HG02884 (cell line): ENCODE results near the gene ADAMTS8.

Experiments used
- ATAC-seq: cut with Tn5 transposase; IDR thresholded peaks from one replicate; pipeline ENCODE4 v1.9.1; 2021; ENCODE audit warnings: mild to moderate bottlenecking, moderate library complexity; ENCODE audit not compliant: unreplicated experiment

The ADAMTS8 gene

DNA sequence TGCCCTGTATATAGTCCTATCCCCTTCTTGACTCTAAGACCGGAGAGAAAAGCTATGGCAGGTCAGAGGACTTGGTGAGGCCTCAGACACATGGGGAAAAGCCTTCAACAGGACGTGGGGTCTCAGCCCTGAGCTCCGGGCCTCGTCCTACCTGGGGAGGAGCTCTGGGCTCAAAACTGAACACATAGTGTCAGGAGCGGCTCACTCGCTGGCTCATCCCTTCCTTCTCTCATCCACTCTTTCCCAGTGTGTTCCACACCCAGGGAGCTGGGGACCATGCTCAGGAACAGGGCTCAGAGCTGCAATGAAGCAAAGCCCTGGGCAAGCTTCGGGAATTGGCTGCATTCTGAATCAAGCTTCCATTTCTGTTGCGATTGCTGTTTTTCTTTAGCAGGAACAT is 34.5 kb upstream of the ADAMTS8 start:
- no peak for ATAC-seq

DNA sequence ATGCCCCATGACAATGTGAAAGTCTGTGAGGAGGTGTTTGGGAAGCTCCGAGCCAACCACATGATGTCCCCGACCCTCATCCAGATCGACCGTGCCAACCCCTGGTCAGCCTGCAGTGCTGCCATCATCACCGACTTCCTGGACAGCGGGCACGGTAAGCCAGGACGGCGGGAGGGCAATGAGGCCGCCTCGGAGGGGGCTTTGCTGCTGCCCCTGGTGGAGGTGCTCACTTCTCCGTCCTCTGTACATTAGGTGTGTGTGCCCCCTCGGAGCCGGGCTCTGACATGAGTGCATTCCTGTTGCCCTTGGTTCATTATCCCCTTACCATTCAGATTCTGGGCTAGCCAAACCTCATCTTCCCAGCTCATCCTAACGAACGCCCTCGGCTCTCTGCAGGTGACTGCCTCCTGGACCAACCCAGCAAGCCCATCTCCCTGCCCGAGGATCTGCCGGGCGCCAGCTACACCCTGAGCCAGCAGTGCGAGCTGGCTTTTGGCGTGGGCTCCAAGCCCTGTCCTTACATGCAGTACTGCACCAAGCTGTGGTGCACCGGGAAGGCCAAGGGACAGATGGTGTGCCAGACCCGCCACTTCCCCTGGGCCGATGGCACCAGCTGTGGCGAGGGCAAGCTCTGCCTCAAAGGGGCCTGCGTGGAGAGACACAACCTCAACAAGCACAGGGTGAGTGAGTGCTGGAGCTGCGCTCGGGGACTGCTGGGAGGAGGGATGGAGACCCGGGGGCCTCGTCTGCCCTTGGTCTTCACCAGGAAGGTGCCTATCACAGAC is 33.9 kb upstream of the ADAMTS8 start:
- ATAC-seq: no peak

DNA sequence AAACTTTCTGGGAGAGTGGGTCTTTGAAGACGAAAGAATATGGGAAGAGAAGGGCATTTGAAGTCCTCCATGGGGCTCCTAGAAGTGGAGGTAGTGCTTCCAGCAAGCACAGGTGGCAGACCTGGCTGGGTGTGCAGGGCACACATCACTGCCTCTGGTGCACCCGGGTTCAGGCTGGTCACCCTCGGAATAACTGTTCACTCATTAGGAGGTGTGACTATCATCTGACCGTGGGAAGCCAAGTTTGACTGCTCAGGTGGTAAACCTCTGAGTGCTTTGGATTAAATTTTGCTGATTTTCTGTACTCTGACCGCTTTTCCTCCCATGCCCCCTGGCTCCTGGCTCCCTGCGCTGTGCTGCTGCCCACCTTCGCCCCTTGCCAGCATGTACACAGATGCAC is 31.1 kb upstream of the ADAMTS8 start:
- no peak for ATAC-seq

DNA sequence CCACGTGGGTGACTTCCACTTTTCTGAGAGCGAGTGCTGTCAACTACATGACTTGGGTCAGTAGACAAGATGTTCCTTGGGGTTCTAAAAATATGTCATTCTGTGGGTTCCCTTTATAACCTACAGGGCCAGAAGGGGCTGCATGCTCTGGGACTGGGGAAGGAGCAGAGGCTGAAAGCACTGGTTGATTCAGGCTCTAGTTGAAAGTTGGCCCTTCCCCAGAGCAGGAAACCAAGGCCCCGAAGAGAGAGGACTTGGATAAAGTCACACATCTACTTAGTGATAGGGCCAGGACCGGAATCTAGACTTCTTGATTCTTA is 30.0 kb upstream of the ADAMTS8 start:
- no peak for ATAC-seq

DNA sequence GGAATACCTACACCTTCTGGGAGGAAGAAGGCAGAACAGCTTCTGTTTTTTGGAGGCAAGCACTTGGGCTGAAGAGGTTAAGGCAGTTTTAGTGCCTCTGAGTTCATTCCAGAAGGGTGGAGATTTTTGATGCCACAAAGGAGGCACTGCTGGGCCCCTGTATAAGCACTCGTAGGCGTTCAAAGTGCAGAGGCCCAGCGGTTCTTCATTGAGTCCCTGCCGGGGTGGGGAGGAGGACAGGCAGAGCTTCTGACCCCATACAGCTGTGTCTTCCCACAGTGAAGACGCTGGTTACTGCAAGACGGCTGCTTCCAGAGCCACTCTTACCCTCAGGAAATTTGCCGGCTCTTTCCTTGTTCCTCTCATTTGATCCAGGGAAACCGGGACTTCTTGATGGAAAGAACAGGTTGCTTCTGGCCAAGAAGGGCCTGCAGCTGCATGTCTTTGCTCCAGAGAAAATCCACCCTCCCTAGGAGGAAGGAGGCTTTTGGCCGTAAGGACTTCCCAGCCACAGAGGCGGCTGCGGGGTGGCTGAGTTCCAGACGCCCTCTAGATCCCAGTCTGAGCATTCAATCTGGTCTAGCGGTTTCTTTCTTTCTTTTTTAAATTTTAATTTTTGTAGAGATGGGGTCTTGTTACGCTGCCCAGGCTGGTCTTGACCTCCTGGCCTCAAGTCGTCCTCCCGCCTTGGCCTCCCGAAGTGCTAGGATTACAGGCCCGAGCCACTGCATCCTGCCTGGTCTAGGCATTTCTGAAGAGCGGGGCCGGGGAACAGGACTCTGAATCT is 29.4 kb upstream of the ADAMTS8 start:
- no peak for ATAC-seq

DNA sequence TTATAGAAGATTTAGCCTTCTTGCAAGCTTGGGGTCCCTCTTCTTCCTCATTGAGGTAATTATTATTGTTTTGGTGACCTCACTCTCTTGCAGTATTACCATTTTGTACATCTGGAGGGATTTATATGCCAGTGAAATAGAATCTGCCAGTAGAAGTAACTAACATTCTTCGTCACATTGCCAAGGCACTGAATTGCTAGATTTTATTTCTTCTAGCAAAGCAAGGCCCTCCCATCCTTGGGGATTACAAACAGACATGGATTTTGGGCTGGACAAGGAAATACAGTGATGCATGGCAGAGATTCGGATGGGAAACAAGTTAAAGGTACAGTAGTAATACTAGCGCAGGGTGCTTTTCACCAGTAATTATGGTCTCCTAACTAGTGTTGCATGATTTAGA is 27.9 kb upstream of the ADAMTS8 start:
- ATAC-seq: no peak

DNA sequence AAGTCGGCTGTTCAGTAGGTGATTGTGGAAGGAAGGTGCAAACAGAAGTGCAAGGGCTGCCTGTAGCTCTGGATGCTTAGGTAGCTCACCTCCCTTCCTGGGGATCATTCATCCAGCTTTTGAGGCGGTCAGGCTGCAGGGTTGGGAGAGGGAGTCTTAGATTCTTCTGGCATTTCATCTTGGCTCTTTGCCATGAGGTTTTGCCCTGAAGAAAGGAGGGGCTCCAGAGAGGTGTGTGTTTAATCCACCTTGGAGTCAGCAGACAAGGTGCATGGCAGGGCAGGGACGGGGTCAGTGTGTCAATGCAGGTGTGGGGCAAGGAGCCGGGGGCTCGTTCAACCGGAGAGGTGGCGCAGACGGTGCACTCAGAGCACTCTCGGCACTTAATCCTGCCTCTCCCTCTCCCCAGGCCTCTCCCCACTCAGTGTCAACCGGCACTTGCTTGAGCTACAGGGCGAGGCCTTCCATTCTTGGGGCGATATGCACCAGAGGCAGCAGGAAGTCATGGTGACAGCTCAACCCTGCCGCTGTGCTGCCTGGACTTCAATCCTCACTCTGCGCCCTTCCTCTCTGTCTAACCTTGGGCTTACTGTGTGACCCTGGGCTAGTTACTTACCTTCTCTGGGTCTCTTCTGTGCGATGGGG is 27.2 kb upstream of the ADAMTS8 start:
- no peak for ATAC-seq

DNA sequence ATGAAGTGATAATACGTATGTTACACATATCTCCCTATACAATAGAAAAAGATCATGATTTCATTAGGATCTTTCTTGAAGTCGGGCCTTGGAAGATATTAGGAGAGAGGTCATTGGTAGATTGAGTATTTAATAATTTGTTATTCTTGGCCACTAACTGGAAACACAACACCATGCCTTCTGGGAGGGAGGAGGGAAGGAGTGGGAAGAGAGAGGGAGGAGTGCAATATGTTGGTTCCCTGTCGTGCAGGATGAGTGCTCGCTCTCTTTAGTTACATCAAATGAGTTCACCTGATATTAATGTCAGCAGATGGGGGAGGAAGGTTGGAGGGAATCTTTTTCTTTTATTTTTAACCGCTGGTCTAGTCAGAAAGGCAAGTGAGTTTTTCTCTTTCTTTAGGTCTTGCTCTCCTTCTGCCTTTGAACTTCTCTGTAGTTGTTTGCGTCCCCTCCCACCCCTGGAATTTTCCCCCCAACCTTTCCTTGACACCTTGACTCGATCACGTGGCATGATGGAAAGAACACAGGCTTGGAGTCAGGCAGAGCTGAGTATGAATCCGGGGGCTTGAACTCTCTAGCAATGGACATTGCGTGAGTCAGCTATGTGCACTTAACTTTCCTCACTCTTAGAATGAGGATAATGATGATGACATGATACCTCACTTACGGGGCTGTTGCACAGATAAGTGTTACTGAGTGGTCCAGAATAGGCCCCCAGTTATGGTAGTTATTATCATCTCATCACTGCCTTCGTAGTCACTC is 26.3 kb upstream of the ADAMTS8 start:
- ATAC-seq: no peak

DNA sequence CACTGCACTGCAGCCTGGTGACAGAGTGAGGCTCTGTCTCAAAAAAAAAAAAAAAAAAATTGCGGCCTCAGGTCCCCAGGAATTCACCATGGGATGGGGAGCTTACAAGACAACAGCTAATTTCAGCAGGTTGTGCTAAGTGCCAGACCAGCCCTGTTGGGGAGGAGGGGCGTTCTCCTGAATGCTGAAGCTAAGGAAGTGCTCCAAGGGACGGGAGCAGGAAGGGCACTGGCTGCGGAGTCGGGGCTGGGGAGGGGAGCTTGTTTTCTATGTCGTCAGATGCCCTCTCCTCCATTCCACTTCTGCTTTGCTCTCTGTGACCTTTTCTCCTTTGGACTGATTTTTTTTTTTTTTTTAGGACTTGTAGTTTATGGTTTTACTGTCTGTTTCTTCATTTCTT is 24.5 kb upstream of the ADAMTS8 start:
- ATAC-seq: no peak

DNA sequence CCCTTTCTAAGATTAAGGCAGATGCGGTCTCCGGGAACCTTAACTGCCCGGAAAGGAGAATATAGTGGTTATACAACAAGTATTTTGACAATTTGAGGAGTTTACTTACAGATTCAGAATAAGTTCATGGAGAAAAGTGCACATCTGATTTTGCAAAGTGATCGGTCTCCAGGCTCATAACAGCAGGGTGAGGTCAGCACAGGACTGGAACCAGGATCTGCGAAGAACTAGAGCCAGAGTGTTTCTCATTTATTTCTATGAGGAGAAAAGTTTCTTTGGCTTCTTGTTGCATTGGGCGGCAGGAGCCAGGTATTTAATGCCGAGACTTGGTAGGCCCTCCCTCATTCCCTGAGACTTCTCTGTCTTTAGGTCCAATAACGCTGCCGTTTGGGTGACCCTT is 23.8 kb upstream of the ADAMTS8 start:
- ATAC-seq: no peak

DNA sequence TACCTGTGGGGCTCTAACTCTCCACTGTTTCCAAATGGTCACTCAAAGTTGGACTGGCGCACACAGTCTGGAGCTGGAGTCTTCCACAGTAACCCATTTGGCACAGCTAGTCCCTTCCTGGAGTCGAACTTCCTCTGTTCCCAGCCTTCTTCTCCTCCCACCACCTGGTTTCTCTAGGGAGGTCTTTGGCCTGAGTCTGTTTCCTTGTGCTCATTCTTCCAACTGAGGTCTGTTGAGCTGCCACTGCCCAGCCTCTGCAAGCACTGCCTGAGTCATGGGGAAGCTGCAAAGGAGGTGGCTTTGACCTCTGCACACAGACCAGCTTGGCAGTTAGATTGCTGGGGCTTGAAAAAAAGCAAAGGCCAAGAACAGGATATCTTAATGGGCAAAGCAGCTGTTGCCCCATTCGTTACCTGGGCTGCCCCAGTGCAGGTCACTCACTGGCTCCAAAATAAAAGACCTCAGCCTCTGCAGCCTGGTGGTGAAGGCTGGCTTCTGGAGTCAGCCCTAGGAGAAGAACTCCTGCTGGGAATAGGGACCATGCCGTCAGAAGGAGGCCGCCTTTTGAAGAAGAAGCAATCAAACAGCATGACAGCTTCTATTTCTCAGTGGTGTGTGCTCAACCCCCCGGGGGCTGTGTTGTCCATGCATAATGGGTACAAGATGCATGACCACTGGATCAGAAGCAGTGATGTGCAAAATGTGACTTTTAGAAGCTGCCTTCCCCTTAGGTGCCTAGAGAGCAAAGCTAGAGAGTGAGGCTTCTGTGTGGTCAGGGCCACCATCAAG is 23.0 kb upstream of the ADAMTS8 start:
- ATAC-seq: no peak

DNA sequence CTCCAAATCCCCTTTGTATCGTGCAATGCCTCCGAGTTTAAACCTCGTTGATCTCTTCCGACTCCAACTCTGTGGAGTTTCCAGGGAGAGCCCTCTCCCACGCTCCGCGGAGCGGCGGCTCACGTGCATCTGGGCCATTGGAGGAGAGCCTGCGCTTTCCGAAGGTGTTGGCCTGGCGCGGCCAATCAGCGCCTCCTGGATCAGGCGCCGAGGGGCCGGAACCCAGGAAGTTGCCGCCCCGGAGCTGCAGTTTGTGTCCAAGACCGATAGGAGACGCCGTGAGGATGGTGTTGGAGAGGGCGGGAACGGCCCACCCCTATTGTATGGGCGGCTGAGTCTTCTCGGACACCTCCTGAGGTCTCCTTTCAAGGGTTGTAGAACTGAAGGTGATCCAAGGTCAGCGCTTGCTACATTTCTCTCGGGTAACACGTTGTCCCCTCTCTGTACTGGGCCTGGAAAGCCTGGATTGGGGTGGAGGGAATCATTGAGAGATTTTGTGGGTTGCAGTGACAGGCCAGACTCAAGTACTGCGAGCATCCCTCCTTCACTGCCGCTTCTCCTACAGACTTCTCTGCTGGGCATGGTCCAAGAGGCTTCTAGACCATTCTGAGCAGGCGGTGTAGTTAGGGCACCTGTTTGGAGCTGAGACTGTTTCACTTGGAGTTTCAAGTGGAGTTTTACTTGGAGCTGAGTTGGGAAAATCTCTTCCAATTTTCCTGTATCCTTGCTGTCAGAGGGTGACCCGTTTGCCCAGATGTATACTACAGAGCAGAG is 21.8 kb upstream of the ADAMTS8 start:
- ATAC-seq: no peak

DNA sequence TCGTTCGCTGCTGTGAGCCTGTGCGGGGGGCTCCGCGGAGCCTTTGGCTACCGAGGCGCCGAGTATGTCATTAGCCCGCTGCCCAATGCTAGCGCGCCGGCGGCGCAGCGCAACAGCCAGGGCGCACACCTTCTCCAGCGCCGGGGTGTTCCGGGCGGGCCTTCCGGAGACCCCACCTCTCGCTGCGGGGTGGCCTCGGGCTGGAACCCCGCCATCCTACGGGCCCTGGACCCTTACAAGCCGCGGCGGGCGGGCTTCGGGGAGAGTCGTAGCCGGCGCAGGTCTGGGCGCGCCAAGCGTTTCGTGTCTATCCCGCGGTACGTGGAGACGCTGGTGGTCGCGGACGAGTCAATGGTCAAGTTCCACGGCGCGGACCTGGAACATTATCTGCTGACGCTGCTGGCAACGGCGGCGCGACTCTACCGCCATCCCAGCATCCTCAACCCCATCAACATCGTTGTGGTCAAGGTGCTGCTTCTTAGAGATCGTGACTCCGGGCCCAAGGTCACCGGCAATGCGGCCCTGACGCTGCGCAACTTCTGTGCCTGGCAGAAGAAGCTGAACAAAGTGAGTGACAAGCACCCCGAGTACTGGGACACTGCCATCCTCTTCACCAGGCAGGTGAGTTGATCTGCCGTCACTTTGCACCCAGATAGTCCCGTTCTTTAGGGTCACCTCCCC is 21.0 kb upstream of the ADAMTS8 start:
- ATAC-seq: no peak

DNA sequence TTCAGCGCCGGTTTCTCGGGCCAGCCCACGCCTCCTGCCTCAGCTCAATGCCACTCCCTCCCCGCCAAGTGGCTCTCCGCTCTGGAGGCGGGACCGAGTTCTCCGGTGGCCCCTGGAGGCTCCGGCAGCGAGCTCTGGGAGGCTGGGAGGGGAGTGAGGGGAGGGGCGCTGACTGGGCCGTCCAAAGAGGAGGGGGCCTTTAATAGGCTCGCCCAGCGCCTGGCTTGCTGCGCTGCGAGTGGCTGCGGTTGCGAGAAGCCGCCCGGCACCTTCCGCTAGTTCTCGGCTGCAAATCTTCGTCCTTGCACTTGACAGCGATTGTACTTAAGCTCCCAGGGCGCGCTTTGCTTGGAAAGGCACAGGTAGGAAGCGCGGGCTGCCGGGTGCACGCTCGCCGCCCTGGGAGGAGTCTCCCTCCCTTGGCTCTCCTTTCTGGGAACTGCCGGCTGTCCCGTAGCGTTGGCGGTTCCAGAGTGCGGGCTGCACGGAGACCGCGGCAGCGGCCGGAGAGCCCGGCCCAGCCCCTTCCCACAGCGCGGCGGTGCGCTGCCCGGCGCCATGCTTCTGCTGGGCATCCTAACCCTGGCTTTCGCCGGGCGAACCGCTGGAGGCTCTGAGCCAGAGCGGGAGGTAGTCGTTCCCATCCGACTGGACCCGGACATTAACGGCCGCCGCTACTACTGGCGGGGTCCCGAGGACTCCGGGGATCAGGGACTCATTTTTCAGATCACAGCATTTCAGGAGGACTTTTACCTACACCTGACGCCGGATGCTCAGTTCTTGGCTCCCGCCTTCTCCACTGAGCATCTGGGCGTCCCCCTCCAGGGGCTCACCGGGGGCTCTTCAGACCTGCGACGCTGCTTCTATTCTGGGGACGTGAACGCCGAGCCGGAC is 20.3 kb upstream of the ADAMTS8 start, which contains the start of gene ADAMTS15:
ADAMTS15 (plus strand) TSS at position 230 of the 894 bp plus-strand sequence; CDS start at position 559, 329 bp downstream.
- no peak for ATAC-seq

DNA sequence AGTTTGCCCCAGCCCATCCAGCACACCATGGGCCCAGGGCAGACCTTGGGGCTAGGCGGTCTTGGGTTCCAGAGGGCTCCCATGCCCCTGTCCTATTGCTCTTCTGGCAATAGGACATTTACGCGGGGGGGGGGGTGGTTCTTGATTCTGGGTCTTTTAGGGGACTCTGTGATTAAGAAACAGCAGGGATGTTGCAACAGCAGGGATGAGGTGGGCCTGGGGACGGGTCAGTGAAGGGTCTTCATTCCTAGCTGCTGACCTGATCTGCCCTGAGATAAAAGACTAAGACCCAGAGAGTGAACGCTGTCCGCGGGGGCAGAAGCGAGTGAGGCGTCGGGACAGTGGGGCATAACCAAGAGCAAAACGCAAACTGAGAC is 19.6 kb upstream of the ADAMTS8 start:
- ATAC-seq: no peak

DNA sequence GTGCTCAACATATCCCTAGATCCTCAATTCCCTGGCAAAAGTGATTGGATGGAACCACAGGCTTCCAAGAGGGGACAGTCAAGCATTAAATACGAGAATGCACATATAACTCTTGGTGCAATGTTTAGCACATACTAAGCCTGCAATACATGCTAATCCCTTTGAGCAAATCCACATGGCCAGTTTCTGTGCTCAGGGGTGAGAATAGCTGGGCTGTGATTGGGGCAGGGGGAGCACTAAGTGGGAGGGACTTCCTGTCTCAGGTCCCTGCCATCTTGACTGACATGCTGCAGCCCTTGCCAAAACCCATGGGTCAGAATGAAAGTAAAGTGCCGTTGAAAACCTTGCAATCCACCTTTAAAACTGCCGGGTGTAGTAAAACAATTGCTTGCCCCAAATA is 17.4 kb upstream of the ADAMTS8 start:
- ATAC-seq: no peak

DNA sequence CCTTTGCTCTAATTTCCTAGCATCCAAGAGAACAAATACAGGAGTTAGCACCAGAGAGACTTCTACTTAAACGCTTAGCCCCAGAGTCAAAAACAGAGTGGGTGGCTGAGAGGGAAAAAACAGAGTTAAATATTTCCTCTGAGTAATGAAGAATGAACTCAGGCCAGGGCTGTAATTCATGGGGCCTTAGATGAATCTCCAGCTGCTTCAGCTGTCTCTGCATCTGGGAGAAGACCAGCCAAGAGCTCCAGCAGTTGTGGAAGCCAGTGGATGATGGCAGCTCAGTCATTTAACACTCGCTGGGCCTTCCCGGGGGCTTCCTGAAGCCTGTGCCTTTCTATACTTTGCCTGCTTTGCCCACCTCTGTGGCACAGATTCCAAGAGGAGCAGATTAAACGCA is 14.3 kb upstream of the ADAMTS8 start:
- ATAC-seq: no peak

DNA sequence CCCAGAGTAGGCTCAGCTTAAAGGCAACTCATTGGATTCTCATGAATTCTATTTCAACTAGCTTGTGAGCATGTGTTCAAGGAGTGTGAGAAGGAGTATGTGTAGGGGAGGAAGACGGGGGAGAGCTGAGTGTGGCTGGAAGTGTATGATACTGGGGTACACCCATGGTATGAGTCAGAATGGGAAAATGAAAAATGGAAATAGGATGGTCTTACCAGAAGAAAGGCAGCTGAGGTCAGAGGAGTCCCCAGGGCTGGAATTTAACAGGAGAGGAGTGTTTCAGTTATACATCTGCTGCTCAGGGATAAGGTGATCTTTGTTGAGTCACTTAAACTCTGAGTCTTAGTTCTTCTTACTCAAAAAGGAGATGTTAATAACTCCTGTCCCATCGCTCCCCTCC is 13.3 kb upstream of the ADAMTS8 start:
- ATAC-seq: no peak
